Ishikawa (cell line): ENCODE measurements around the gene ARHGAP36.

ENCODE experiments used
- CEBPB ChIP-seq: IDR thresholded peaks from 2 replicates; pipeline ENCODE4 v1.6.1; 2012
- CREB1 ChIP-seq: IDR thresholded peaks from 2 replicates; pipeline ENCODE4 v1.6.1; 2012; ENCODE audit warnings: low read depth
- EGR1 ChIP-seq: IDR thresholded peaks from 2 replicates; pipeline ENCODE4 v1.6.1; 2012
- EP300 ChIP-seq: IDR thresholded peaks from 2 replicates; pipeline ENCODE4 v1.6.1; 2012; ENCODE audit warnings: borderline replicate concordance
- FOXM1 ChIP-seq: IDR thresholded peaks from 2 replicates; pipeline ENCODE4 v1.6.1; 2012; ENCODE audit warnings: low read depth, borderline replicate concordance
- MAX ChIP-seq: IDR thresholded peaks from 2 replicates; pipeline ENCODE4 v1.6.1; 2012
- NFIC ChIP-seq: IDR thresholded peaks from 2 replicates; pipeline ENCODE4 v1.6.1; 2012
- RAD21 ChIP-seq: IDR thresholded peaks from 2 replicates; pipeline ENCODE4 v1.6.1; 2012; ENCODE audit warnings: low read depth
- REST ChIP-seq: IDR thresholded peaks from 2 replicates; pipeline ENCODE4 v1.6.1; 2012; ENCODE audit warnings: low read depth, mild to moderate bottlenecking
- TAF1 ChIP-seq: IDR thresholded peaks from 2 replicates; pipeline ENCODE4 v1.6.1; 2012; ENCODE audit warnings: low read depth, mild to moderate bottlenecking
- TCF12 ChIP-seq: IDR thresholded peaks from 2 replicates; pipeline ENCODE4 v1.6.1; 2012; ENCODE audit warnings: low read depth
- TEAD4 ChIP-seq: IDR thresholded peaks from 2 replicates; pipeline ENCODE4 v1.6.1; 2012
- USF1 ChIP-seq: IDR thresholded peaks from 2 replicates; pipeline ENCODE4 v1.6.1; 2012
- YY1 ChIP-seq: IDR thresholded peaks from 2 replicates; pipeline ENCODE4 v1.6.1; 2012; ENCODE audit warnings: low read depth
- ZBTB7A ChIP-seq: IDR thresholded peaks from 2 replicates; pipeline ENCODE4 v1.6.1; 2012; ENCODE audit warnings: low read depth

ARHGAP36 gene

GRCh38 chrX:131047180-131047579 is 11.0 kb upstream of the ARHGAP36 start:
- TF ChIP-seq TAF1: no peak
- no peak for TF ChIP-seq ZBTB7A
- no peak for TF ChIP-seq EGR1
- no peak for TF ChIP-seq NFIC
- TF ChIP-seq MAX: no peak
- TF ChIP-seq USF1: no peak
- no peak for TF ChIP-seq CEBPB
- TF ChIP-seq TCF12: no peak
- no peak for TF ChIP-seq RAD21
- no peak for TF ChIP-seq CREB1
- no peak for TF ChIP-seq EP300
- no peak for TF ChIP-seq REST
- no peak for TF ChIP-seq TEAD4
- TF ChIP-seq FOXM1: no peak
- no peak for TF ChIP-seq YY1

- no peak for TF ChIP-seq TAF1
- TF ChIP-seq MAX: no peak
- no peak for TF ChIP-seq REST
- no peak for TF ChIP-seq CEBPB
- TF ChIP-seq EGR1: no peak
- TF ChIP-seq NFIC: no peak
- TF ChIP-seq TCF12: no peak
- TF ChIP-seq EP300: no peak
- no peak for TF ChIP-seq USF1
- TF ChIP-seq FOXM1: no peak
- no peak for TF ChIP-seq CREB1
- no peak for TF ChIP-seq TEAD4
- TF ChIP-seq ZBTB7A: no peak
- TF ChIP-seq YY1: no peak
- TF ChIP-seq RAD21: no peak
These were observed 5.1 kb upstream of the ARHGAP36 start for GRCh38 chrX:131053076-131053475.

- TF ChIP-seq ZBTB7A (no peak), TAF1 (no peak), MAX (no peak), FOXM1 (no peak), NFIC (no peak), CREB1 (no peak), YY1 (no peak), EGR1 (no peak), CEBPB (no peak), REST (no peak), RAD21 (no peak)
These were observed 3.2 kb upstream of the ARHGAP36 start for GRCh38 chrX:131054906-131055305.

- no peak for TF ChIP-seq REST
These were observed 440 bp upstream of the ARHGAP36 start for GRCh38 chrX:131057706-131058105.
